Rectal smooth muscle tissue (tissue), 1 donor: ENCODE results near the gene CHD2.
A peak's percentile ranks its signal among the peaks of the same experiment; 100 is the strongest.

Experiments used
- H3K27ac ChIP-seq: one replicate; pipeline ENCODE4 v1.7.0; 2013; ENCODE audit warnings: low read depth, low read length, inconsistent platforms
- H3K27me3 ChIP-seq: one replicate; pipeline ENCODE4 v1.7.0; 2013; ENCODE audit warnings: low read length; ENCODE audit not compliant: control insufficient read depth, insufficient read depth
- H3K36me3 ChIP-seq: one replicate; pipeline ENCODE4 v1.7.0; 2013; ENCODE audit warnings: low read length; ENCODE audit not compliant: control insufficient read depth, insufficient read depth
- H3K4me1 ChIP-seq: one replicate; pipeline ENCODE4 v1.7.0; 2013; ENCODE audit warnings: low read length; ENCODE audit not compliant: control insufficient read depth, insufficient read depth
- H3K4me3 ChIP-seq: one replicate; pipeline ENCODE4 v1.7.0; 2013; ENCODE audit warnings: low read length
- H3K9ac ChIP-seq: one replicate; pipeline ENCODE4 v1.7.0; 2013; ENCODE audit warnings: low read length

CHD2 gene

GRCh38 chr15:92903631-92903965 lies 3.5 kb downstream of the CHD2 start:
- Histone ChIP-seq H3K4me1 (peaks cover 50% of the 10 kb centered on the region), H3K27ac (peak overlapping the region; percentile 99), H3K36me3 (peaks cover 6% of the 10 kb centered on the region), H3K9ac (peak overlapping the region; percentile 66), H3K27me3 (no peaks in the 10 kb centered on the region), H3K4me3 (peak overlapping the region; percentile 97)

GRCh38 chr15:92903966-92904721 lies 4.0 kb downstream of the CHD2 start:
- peak overlapping the region; percentile 89 for H3K9ac ChIP-seq
- H3K36me3 ChIP-seq = peaks cover 6% of the 10 kb centered on the region
- H3K27me3 ChIP-seq = no peaks in the 10 kb centered on the region
- peaks cover 52% of the 10 kb centered on the region for H3K4me1 ChIP-seq
- H3K27ac ChIP-seq = peak overlapping the region; percentile 99
- peak overlapping the region; percentile 97 for H3K4me3 ChIP-seq

DNA sequence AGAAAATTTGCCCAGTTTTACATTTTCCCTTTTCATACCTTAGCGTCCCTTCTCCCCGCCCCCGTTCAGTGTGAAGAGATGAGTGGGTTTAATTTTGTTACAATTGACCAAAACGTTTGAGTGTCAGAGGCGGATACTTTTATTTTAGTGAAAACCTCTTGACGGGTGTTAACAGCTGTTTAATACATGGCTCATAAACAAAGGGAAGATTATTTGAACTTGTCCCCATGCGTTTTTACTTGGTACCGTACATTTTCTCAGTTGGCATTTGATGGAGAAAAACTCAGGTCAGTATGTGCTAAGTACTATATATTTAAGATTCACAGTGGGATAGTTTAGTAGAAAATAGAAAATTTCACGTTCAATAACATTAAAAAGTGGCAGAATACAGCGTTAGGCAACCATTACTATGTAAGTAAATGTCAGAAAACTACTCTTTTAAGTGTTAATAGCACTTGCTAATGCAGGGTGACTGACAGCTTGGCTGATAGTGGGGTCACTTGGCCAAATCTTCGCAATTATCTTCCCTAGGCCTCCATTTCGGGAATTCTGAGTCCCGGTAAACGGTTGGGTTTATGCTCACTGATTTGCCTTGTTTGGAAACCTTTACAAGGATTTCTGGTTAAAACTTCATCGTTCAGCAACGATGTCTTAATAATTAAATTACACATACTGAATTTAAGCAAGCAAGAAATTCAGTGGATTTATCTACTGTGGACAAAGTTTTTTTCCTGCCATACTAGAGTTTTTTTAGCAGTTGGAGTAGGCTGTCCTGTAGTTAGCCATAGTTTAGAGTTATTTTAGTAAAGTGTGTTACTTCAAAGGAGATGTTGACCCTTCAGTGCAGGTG lies 4.8 kb downstream of the CHD2 start:
- Histone ChIP-seq H3K36me3 (peaks cover 6% of the 10 kb centered on the region), H3K9ac (peak overlapping the region; percentile 89), H3K27me3 (no peaks in the 10 kb centered on the region), H3K4me3 (peak overlapping the region; percentile 79), H3K4me1 (peaks cover 56% of the 10 kb centered on the region), H3K27ac (peak overlapping the region; percentile 97)

DNA sequence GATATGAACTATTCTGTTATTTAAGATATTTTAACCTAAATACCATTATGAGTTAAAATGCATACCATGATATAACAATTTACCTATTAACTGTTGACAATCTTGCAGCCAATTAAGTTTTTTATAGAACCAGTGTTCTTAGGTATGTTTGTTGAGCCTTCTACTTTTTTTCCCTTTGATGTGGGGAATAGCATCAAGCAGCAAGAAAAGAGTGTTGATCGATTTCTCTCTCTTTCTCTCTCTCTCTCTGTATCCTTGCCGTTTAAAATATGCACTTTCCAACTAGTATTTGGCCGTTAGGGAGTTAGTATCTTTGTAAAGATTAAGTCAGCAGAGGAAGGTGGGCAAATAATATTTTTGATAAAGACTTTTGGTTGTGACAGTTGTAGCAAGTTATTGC lies 5.9 kb downstream of the CHD2 start:
- peaks cover 11% of the 10 kb centered on the region for H3K36me3 ChIP-seq
- H3K9ac ChIP-seq = no peak overlapping the region
- H3K27ac ChIP-seq = peak overlapping the region; percentile 97
- H3K4me3 ChIP-seq = no peak overlapping the region
- no peaks in the 10 kb centered on the region for H3K27me3 ChIP-seq
- peaks cover 63% of the 10 kb centered on the region for H3K4me1 ChIP-seq

- H3K9ac ChIP-seq = no peak overlapping the region
- peak overlapping the region; percentile 10 for H3K4me3 ChIP-seq
- peak overlapping the region; percentile 97 for H3K27ac ChIP-seq
These were observed 6.5 kb downstream of the CHD2 start for GRCh38 chr15:92906563-92907081.

DNA sequence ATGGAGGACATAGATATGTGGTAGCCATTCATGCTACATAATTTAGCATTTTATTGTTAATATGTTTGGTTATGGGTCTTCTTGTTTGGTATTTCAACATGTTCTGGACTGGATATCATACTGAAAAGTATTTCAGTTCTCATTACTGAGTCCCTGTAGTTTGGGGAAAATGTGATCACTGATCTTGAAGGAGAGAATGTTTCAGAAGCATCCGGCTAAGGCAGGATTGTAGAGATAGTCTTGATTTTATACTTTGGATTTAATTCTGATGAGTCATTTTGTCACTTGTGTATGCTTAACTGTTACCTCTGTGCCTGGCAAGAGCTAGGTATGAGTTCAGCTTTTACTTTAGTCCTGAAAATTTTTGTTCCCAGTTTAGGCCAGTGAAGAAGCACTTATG lies 7.1 kb downstream of the CHD2 start:
- Histone ChIP-seq H3K36me3 (peaks cover 6% of the 10 kb centered on the region), H3K27me3 (no peaks in the 10 kb centered on the region), H3K4me3 (peak overlapping the region; percentile 10), H3K27ac (peak overlapping the region; percentile 97), H3K9ac (no peak overlapping the region), H3K4me1 (peaks cover 67% of the 10 kb centered on the region)

More at GRCh38 chr15:92906563-92907081, 6.5 kb downstream of the CHD2 start:
- Histone ChIP-seq H3K27me3 (no peaks in the 10 kb centered on the region), H3K4me1 (peaks cover 67% of the 10 kb centered on the region), H3K36me3 (peaks cover 6% of the 10 kb centered on the region)

DNA sequence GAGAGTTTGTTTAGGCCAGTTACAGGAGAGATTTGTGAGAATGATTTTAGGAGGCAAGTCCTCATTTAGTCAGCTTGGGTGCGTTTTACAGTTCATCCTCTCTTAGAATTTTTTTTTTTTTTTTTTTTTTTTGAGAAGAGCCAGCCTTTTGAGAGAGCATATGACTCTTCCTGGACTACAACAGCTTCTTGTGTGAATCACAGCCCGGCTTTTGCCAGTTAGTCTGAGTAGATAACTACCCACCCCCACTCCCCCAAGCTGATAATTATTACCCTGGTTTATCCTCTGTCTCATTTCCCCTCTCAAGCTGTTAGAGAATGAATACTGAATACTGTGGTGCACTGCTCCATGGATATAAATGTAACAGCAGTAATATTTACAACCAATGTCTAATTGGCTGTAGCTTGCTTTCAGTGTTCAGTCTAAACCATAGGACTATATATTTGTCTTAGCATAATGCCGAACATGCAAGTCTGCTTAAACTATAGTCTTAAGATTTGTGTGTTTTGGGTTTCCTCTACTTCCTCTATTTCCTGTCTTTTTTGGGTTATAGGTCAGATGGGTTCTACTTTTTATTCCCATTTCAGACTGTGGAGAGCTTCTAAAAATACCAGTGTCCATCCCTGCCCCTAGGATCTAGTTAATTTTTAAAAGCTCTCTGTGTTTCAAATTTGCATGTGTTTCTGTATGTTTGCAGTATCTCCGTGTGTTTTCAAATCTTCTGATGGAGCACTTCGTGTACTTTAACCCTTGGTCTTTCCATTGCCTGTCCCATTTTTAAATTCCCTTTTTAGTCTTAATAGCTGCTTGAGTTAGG lies 8.0 kb downstream of the CHD2 start:
- peaks cover 58% of the 10 kb centered on the region for H3K4me1 ChIP-seq
- H3K27me3 ChIP-seq = no peaks in the 10 kb centered on the region
- H3K9ac ChIP-seq = peak overlapping the region; percentile 10
- peaks cover 6% of the 10 kb centered on the region for H3K36me3 ChIP-seq
- H3K4me3 ChIP-seq = peak overlapping the region; percentile 34
- H3K27ac ChIP-seq = peak overlapping the region; percentile 97

- Histone ChIP-seq H3K36me3 (peaks cover 6% of the 10 kb centered on the region), H3K9ac (no peak overlapping the region), H3K4me1 (peaks cover 54% of the 10 kb centered on the region), H3K27ac (peak overlapping the region; percentile 97), H3K27me3 (no peaks in the 10 kb centered on the region), H3K4me3 (peak overlapping the region; percentile 5)
These were observed 8.6 kb downstream of the CHD2 start for GRCh38 chr15:92908713-92909057.

GRCh38 chr15:92909136-92909781 lies 9.1 kb downstream of the CHD2 start:
- H3K9ac ChIP-seq = no peak overlapping the region

DNA sequence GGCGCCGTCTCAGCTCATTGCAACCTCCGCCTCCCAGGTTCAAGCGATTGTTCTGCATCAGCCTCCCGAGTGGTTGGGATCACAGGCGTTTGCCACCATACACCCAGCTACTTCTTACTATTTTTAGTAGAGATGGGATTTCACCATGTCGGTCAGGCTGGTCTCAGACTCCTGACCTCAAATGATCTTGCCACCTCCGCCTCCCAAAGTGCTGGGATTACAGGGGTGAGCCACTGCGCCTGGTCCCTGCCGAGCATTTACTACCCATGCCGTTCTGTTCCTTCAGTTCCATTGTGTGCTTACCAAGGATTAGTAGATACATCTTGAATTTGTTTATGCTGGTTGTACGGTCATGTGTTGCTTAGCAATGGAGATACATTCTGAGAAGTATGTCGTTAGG lies 10.3 kb downstream of the CHD2 start:
- peak overlapping the region; percentile 21 for H3K4me3 ChIP-seq

More at GRCh38 chr15:92909136-92909781, 9.1 kb downstream of the CHD2 start:
- peak overlapping the region; percentile 5 for H3K4me3 ChIP-seq
- H3K27me3 ChIP-seq = no peaks in the 10 kb centered on the region
- peaks cover 52% of the 10 kb centered on the region for H3K4me1 ChIP-seq
- peak overlapping the region; percentile 97 for H3K27ac ChIP-seq
- peaks cover 6% of the 10 kb centered on the region for H3K36me3 ChIP-seq

GRCh38 chr15:92914103-92914499 lies 14.0 kb downstream of the CHD2 start:
- Histone ChIP-seq H3K36me3 (peaks cover 6% of the 10 kb centered on the region), H3K4me1 (peaks cover 33% of the 10 kb centered on the region), H3K27me3 (no peaks in the 10 kb centered on the region), H3K9ac (no peak overlapping the region), H3K27ac (peak overlapping the region; percentile 46), H3K4me3 (no peak overlapping the region)

More for the DNA sequence above, 10.3 kb downstream of the CHD2 start:
- H3K4me1 ChIP-seq = peaks cover 47% of the 10 kb centered on the region
- H3K36me3 ChIP-seq = peaks cover 6% of the 10 kb centered on the region
- H3K27ac ChIP-seq = peak overlapping the region; percentile 54
- H3K9ac ChIP-seq = no peak overlapping the region
- H3K27me3 ChIP-seq = no peaks in the 10 kb centered on the region
